Activated T-helper 1 cell treated with Interleukin-2 at 50 U/mL for 16 hours (primary cell): ENCODE measurements around the gene SSC5D.

Experiments
- DNase-seq: peaks from one replicate; pipeline ENCODE4 v3.0.0-alpha.2; 2020; ENCODE audit warnings: low read depth

Gene SSC5D

GRCh38 chr19:55536951-55537740 is 48.9 kb downstream of the SSC5D start, which contains the start of gene SBK2:
Gene SBK2, minus strand, starts transcription at chr19:55537133. Its CDS starts 839 bp downstream, at chr19:55536294.
- no peak for DNase-seq

- DNase-seq: no peak
Measured at GRCh38 chr19:55537741-55538111, 49.5 kb downstream of the SSC5D start.

GRCh38 chr19:55538132-55538531 is 49.9 kb downstream of the SSC5D start:
- no peak for DNase-seq

GRCh38 chr19:55539090-55539984 is 51.1 kb downstream of the SSC5D start:
- DNase-seq: no peak

- no peak for DNase-seq
Measured at GRCh38 chr19:55540619-55541018, 52.4 kb downstream of the SSC5D start.

- no peak for DNase-seq
Measured at GRCh38 chr19:55541091-55541490, 52.9 kb downstream of the SSC5D start.

GRCh38 chr19:55542292-55542855 is 54.1 kb downstream of the SSC5D start:
- DNase-seq: no peak

- DNase-seq: no peak
Measured at GRCh38 chr19:55543567-55543966, 55.3 kb downstream of the SSC5D start.

GRCh38 chr19:55544014-55544413 is 55.8 kb downstream of the SSC5D start:
- DNase-seq: no peak

GRCh38 chr19:55544776-55545439 is 56.7 kb downstream of the SSC5D start:
- DNase-seq: no peak

- DNase-seq: no peak
Measured at GRCh38 chr19:55545443-55545842, 57.2 kb downstream of the SSC5D start, which contains the start of gene SBK3. Gene SBK3, minus strand, starts transcription at chr19:55545543. Its CDS starts 0 bp downstream, at chr19:55545543.

- DNase-seq: no peak
Measured at GRCh38 chr19:55546011-55546410, 57.8 kb downstream of the SSC5D start.

GRCh38 chr19:55546822-55547614 is 58.8 kb downstream of the SSC5D start:
- DNase-seq: no peak

- no peak for DNase-seq
Measured at GRCh38 chr19:55549500-55550320, 61.5 kb downstream of the SSC5D start.

GRCh38 chr19:55550321-55550650 is 62.0 kb downstream of the SSC5D start:
- no peak for DNase-seq

GRCh38 chr19:55552206-55552605 is 64.0 kb downstream of the SSC5D start:
- no peak for DNase-seq

- DNase-seq: no peak
Measured at GRCh38 chr19:55552620-55553019, 64.4 kb downstream of the SSC5D start.

- DNase-seq: no peak
Measured at GRCh38 chr19:55553217-55554182, 65.3 kb downstream of the SSC5D start.

- DNase-seq: no peak
Measured at GRCh38 chr19:55554302-55554701, 66.1 kb downstream of the SSC5D start.
